ENCODE data around the gene KIAA1549.
A peak's percentile ranks its signal among the peaks of the same experiment; 100 is the strongest.
"Not testable (repeated sequence)": the region's sequence is repeated elsewhere in the genome, so short reads cannot be mapped to it uniquely, and the experiment has no call there.

KIAA1549 gene

GRCh38 chr7:138981332-138982203, at the start of gene KIAA1549:
TSS of gene KIAA1549 (minus strand) at chr7:138981389. CDS start at chr7:138981269, 120 bp downstream.
- TF ChIP-seq CTCF (conservative IDR thresholded peaks at IDR 0.05; ENCODE audit: control insufficient read depth, insufficient read depth, low read depth, low read length): no peak

GRCh38 chr7:139029353-139029752, 48.2 kb upstream of the KIAA1549 start:
- TF ChIP-seq CTCF (conservative IDR thresholded peaks at IDR 0.05; ENCODE audit: control insufficient read depth, insufficient read depth, low read depth, low read length): no peak
- DNase-seq (ENCODE audit: low read depth): no peak
- no peak overlapping the region for H3K4me3 ChIP-seq (ENCODE audit: control insufficient read depth, low read depth, low read length)

More at GRCh38 chr7:138981332-138982203, at the start of gene KIAA1549:
- DNase-seq (ENCODE audit: low read depth): peak; percentile 39
- H3K4me3 ChIP-seq (ENCODE audit: control insufficient read depth, low read depth, low read length): peak within 1 kb of the TSS; percentile 61

- H3K4me3 ChIP-seq (ENCODE audit: control insufficient read depth, low read depth, low read length): no peak overlapping the region
- no peak for TF ChIP-seq CTCF (conservative IDR thresholded peaks at IDR 0.05; ENCODE audit: control insufficient read depth, insufficient read depth, low read depth, low read length)
- no peak for DNase-seq (ENCODE audit: low read depth)
Observed at GRCh38 chr7:139026551-139026950, 45.4 kb upstream of the KIAA1549 start.

- not testable (repeated sequence) for H3K4me3 ChIP-seq (ENCODE audit: control insufficient read depth, low read depth, low read length); DNase-seq (ENCODE audit: low read depth)
Observed at GRCh38 chr7:139025861-139026260, 44.7 kb upstream of the KIAA1549 start.

GRCh38 chr7:139023076-139023475, 41.9 kb upstream of the KIAA1549 start:
- TF ChIP-seq CTCF (conservative IDR thresholded peaks at IDR 0.05; ENCODE audit: control insufficient read depth, insufficient read depth, low read depth, low read length): no peak
- no peak overlapping the region for H3K4me3 ChIP-seq (ENCODE audit: control insufficient read depth, low read depth, low read length)
- DNase-seq (ENCODE audit: low read depth): no peak

DNA sequence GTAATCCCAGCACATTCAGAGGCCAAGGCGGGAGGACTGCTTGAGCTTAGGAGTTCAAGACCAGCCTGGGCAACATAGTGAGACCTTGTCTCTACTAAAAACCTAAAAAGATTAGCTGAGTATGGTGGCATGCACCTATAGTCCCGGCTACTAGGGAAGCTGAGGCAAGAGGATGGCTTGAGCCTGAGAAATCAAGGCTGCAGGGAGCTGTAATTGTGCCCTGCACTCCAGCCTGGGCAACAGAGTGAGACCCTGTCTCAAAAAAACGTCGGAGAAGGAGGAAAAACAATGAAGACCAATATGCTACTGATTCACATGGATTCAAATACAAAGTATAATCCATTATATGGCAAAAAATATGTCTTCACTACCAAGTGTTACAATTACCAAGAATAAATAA, 41.1 kb upstream of the KIAA1549 start:
- no peak for TF ChIP-seq CTCF (conservative IDR thresholded peaks at IDR 0.05; ENCODE audit: control insufficient read depth, insufficient read depth, low read depth, low read length)
- H3K4me3 ChIP-seq (ENCODE audit: control insufficient read depth, low read depth, low read length): no peak overlapping the region
- no peak for DNase-seq (ENCODE audit: low read depth)

DNA sequence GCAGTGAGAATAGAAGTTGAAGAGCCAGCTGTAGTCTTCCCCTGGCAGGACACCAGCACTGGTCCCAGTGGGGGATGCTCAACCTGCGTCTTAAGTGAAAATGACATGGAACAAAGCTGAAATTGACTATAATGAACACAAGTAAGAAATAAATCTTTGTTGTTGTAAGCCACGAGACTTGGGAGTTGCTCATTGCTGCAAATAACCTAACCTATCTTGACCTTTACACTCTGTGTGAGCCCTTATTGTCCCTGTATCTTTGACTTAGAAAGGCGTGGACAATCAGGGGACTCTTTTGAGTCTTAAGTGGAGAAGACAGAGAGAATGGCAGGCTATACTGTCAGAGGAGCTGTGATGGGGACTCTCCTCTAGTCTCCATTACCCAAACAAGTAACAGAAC, 37.7 kb upstream of the KIAA1549 start:
- DNase-seq (ENCODE audit: low read depth): no peak
- H3K4me3 ChIP-seq (ENCODE audit: control insufficient read depth, low read depth, low read length): no peak overlapping the region
- TF ChIP-seq CTCF (conservative IDR thresholded peaks at IDR 0.05; ENCODE audit: control insufficient read depth, insufficient read depth, low read depth, low read length): no peak

Data from fibroblast of mammary gland (primary cell).